PC-3 (cell line): ENCODE measurements around the gene ASB17. TPM values are rescaled to one million over a fixed set of nuclear protein-coding genes. Genes with fewer than 3 reads are reported as not detected.
A peak's percentile ranks its signal among the peaks of the same experiment; 100 is the strongest.

Source experiments
- ATAC-seq: fragments of 200-7000 bp; cut with Tn5 transposase; 2 replicates; pipeline ENCODE4 v1.9.1; 2020; ENCODE audit warnings: mild to moderate bottlenecking, moderate library complexity
- BruUV-seq: library from RNA; stranded (reverse); fragments of 400-500 nt; replicated peaks from 2 replicates; lab custom pipeline; 2021; lab: Mats Ljungman, UMichigan
- CTCF ChIA-PET: fragments of 300-600 bp; sonication (Branson Sonifier 250); formaldehyde crosslinking; loops from one replicate; lab custom pipeline; 2022; ENCODE audit warnings: antibody characterized with exemption; lab: Charles Lee
- POLR2A ChIA-PET: fragments of 300-600 bp; sonication (Branson Sonifier 250); formaldehyde crosslinking; loops from one replicate; lab custom pipeline; 2022; ENCODE audit warnings: antibody characterized with exemption; ENCODE audit not compliant: unreplicated experiment; lab: Charles Lee
- DNase-seq: peaks from one replicate; pipeline ENCODE4 v3.0.0-alpha.2; 2015
- H2AFZ ChIP-seq: fragments of 300-600 bp; sonication (generic); 2 replicates; pipeline ENCODE4 v1.6.0; 2016; ENCODE audit warnings: antibody characterized with exemption, low read length
- H3F3A ChIP-seq: fragments of 300-600 bp; sonication (generic); one replicate; pipeline ENCODE4 v1.6.0; 2017; ENCODE audit warnings: antibody characterized with exemption, low read length, control low read depth, mild to moderate bottlenecking; ENCODE audit not compliant: unreplicated experiment
- H3K27ac ChIP-seq: fragments of 300-600 bp; sonication (generic); 2 replicates; pipeline ENCODE4 v1.5.1; 2016; ENCODE audit warnings: mild to moderate bottlenecking, low read length
- H3K27me3 ChIP-seq: fragments of 300-600 bp; sonication (generic); 2 replicates; pipeline ENCODE4 v1.6.1; 2016; ENCODE audit warnings: low read length, mixed read lengths
- H3K36me3 ChIP-seq: fragments of 300-600 bp; sonication (generic); 2 replicates; pipeline ENCODE4 v1.6.1; 2016; ENCODE audit warnings: low read depth, mixed run types, low read length, mixed read lengths
- H3K4me1 ChIP-seq: fragments of 300-600 bp; sonication (generic); 2 replicates; pipeline ENCODE4 v1.5.1; 2016; ENCODE audit warnings: low read length; ENCODE audit not compliant: insufficient read depth
- H3K4me2 ChIP-seq: fragments of 300-600 bp; sonication (generic); 2 replicates; pipeline ENCODE4 v1.6.0; 2016; ENCODE audit warnings: low read length
- H3K4me3 ChIP-seq: fragments of 300-600 bp; sonication (generic); 2 replicates; pipeline ENCODE4 v1.5.1; 2016; ENCODE audit warnings: mild to moderate bottlenecking, low read length, mixed read lengths
- H3K79me2 ChIP-seq: fragments of 300-600 bp; sonication (generic); 2 replicates; pipeline ENCODE4 v1.6.1; 2017; ENCODE audit warnings: low read length, mixed read lengths
- H3K9ac ChIP-seq: fragments of 300-600 bp; sonication (generic); 2 replicates; pipeline ENCODE4 v1.6.0; 2016; ENCODE audit warnings: mild to moderate bottlenecking, low read length
- H3K9me2 ChIP-seq: fragments of 300-600 bp; sonication (generic); replicated peaks from 2 replicates; pipeline ENCODE4 v1.6.1; 2016; ENCODE audit warnings: mixed run types, low read length, mixed read lengths
- H3K9me3 ChIP-seq: fragments of 300-600 bp; sonication (generic); 2 replicates; pipeline ENCODE4 v1.6.1; 2016; ENCODE audit warnings: low read length, mixed read lengths
- H4K20me1 ChIP-seq: fragments of 300-600 bp; sonication (generic); 2 replicates; pipeline ENCODE4 v1.6.1; 2016; ENCODE audit warnings: low read length, mixed read lengths
- EZH2 ChIP-seq: fragments of 300-600 bp; sonication (generic); IDR thresholded peaks from one replicate; pipeline ENCODE4 v1.6.1; 2017; ENCODE audit warnings: antibody characterized with exemption, mild to moderate bottlenecking, low read length; ENCODE audit not compliant: unreplicated experiment
- EZH2phosphoT487 ChIP-seq: fragments of 300-600 bp; sonication (generic); IDR thresholded peaks from 2 replicates; pipeline ENCODE4 v1.6.1; 2018; ENCODE audit warnings: mild to moderate bottlenecking, antibody characterized with exemption, low read length, borderline replicate concordance
- intact Hi-C: fragments of 100-400 bp; cut with micrococcal nuclease; formaldehyde crosslinking; loops from 2 replicates; pipeline ENCODE4 v1.9.0; 2023
- total RNA-seq: library from RNA; depleted of rRNA; stranded (reverse); fragments of >200 nt; gene quantifications from 2 replicates; pipeline ENCODE4 v1.2.3, GENCODE V29; 2014
- TF ChIP-seq, protein P1 (sequence below): fragments of 300-600 bp; sonication (generic); conservative IDR thresholded peaks from 2 replicates; pipeline ENCODE4 v1.5.1; 2017; ENCODE audit warnings: antibody characterized with exemption, low read depth, mild to moderate bottlenecking, low read length

Gene ASB17
- total RNA-seq, 1 experiment from 2014 or later = not detected

DNA sequence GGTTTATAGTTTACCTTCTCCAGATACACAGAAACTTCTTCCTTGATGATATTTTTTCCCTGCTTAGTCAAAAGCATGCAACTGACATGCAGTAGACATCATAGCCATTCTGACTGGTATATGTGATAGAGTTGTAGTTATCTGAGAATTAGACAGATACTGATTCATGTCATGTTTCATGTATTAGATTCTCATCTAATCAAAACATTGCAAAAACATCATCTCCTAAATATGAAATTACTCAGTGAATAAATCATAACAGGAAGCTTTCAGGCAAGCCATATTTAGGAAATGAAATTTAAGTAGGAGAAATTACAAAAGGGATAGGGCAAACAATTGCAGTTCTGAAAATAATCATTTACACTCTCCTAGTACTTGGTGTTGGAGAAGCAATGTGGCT, 38.4 kb upstream of the ASB17 start:
- no peaks in the 10 kb centered on the region for H3K36me3 ChIP-seq
- intact Hi-C loops = no loop called here
- ATAC-seq = no peak
- no peaks in the 10 kb centered on the region for H3F3A ChIP-seq
- no peaks in the 10 kb centered on the region for H3K9me2 ChIP-seq
- no peak overlapping the region for H3K4me3 ChIP-seq
- BruUV-seq = no TSS peak
- H3K4me2 ChIP-seq = no peak overlapping the region
- peaks cover 4% of the 10 kb centered on the region; the same call in 1 of the 2 replicates for H3K27me3 ChIP-seq
- no peak overlapping the region for H2AFZ ChIP-seq
- H3K9ac ChIP-seq = no peak overlapping the region
- TF ChIP-seq, protein P1, sequence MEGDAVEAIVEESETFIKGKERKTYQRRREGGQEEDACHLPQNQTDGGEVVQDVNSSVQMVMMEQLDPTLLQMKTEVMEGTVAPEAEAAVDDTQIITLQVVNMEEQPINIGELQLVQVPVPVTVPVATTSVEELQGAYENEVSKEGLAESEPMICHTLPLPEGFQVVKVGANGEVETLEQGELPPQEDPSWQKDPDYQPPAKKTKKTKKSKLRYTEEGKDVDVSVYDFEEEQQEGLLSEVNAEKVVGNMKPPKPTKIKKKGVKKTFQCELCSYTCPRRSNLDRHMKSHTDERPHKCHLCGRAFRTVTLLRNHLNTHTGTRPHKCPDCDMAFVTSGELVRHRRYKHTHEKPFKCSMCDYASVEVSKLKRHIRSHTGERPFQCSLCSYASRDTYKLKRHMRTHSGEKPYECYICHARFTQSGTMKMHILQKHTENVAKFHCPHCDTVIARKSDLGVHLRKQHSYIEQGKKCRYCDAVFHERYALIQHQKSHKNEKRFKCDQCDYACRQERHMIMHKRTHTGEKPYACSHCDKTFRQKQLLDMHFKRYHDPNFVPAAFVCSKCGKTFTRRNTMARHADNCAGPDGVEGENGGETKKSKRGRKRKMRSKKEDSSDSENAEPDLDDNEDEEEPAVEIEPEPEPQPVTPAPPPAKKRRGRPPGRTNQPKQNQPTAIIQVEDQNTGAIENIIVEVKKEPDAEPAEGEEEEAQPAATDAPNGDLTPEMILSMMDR = no peak
- no peak for TF ChIP-seq EZH2phosphoT487
- TF ChIP-seq EZH2 = no peak
- ChIA-PET CTCF (no interaction called here), POLR2A (no interaction called here)
- no peaks in the 10 kb centered on the region for H4K20me1 ChIP-seq
- H3K4me1 ChIP-seq = peaks cover 15% of the 10 kb centered on the region
- H3K27ac ChIP-seq = no peak overlapping the region
- H3K9me3 ChIP-seq = no peaks in the 10 kb centered on the region
- no peaks in the 10 kb centered on the region for H3K79me2 ChIP-seq
- DNase-seq = no peak

DNA sequence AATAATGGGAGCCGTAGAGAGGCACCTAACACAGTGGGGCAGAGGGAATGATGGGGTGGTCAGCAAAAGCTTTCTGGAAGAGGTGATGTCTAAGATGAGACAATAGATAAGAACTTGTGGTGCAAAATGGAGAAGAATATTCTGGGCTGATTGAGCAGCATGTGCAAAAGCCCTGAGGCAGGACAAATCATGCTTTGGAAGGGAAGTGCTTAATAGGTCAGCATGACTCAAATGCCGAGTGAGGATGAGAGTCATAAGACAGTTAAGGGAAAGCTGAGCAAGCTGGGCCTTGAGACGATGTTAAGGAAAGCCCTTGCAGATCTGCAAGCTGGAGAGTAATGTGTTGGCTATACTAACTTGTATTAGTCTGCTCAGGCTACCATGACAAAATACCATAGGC, 37.3 kb upstream of the ASB17 start:
- ATAC-seq (no peak), DNase-seq (peak; percentile 51)
- H3K36me3 ChIP-seq = no peaks in the 10 kb centered on the region
- no peaks in the 10 kb centered on the region for H3K9me3 ChIP-seq
- intact Hi-C loops = no loop called here
- ChIA-PET CTCF (no interaction called here), POLR2A (no interaction called here)
- no peaks in the 10 kb centered on the region for H3K9me2 ChIP-seq
- no peaks in the 10 kb centered on the region; the same call in 1 of the 2 replicates for H3K27me3 ChIP-seq
- no peak overlapping the region for H3K4me2 ChIP-seq
- 0 out of 2 replicates have a peak overlapping the region, but pooled peaks have one; percentile 11 for H3K27ac ChIP-seq
- TF ChIP-seq EZH2 = no peak
- TF ChIP-seq, protein P1 = no peak
- H2AFZ ChIP-seq = no peak overlapping the region
- H3F3A ChIP-seq = no peaks in the 10 kb centered on the region
- no peak overlapping the region for H3K4me3 ChIP-seq
- no peak overlapping the region for H3K9ac ChIP-seq
- H3K79me2 ChIP-seq = no peaks in the 10 kb centered on the region
- no TSS peak for BruUV-seq
- no peaks in the 10 kb centered on the region for H4K20me1 ChIP-seq
- H3K4me1 ChIP-seq = peaks cover 19% of the 10 kb centered on the region

- Histone ChIP-seq H3K9me3 (no peaks in the 10 kb centered on the region), H3K4me1 (peaks cover 20% of the 10 kb centered on the region), H2AFZ (no peak overlapping the region), H3K9ac (no peak overlapping the region), H3K4me3 (no peak overlapping the region), H3F3A (no peaks in the 10 kb centered on the region), H3K36me3 (no peaks in the 10 kb centered on the region), H3K4me2 (0 out of 2 replicates have a peak overlapping the region, but pooled peaks have one; percentile 22), H3K27ac (no peak overlapping the region), H3K9me2 (no peaks in the 10 kb centered on the region), H4K20me1 (no peaks in the 10 kb centered on the region), H3K79me2 (no peaks in the 10 kb centered on the region), H3K27me3 (no peaks in the 10 kb centered on the region)
- DNase-seq = peak; percentile 15
- no TSS peak for BruUV-seq
- intact Hi-C loops = no loop called here
- TF ChIP-seq EZH2 (no peak), EZH2phosphoT487 (no peak)
- TF ChIP-seq, protein P1 = no peak
- no peak for ATAC-seq
- ChIA-PET CTCF (no interaction called here), POLR2A (no interaction called here)
Observed at GRCh38 chr1:75967719-75968118, 35.5 kb upstream of the ASB17 start.
